ENCODE data around the gene TJAP1. TPM values are rescaled to one million over a fixed set of nuclear protein-coding genes. Genes with fewer than 3 reads are reported as not detected.

Gene TJAP1
- total RNA-seq, 6 experiments from 2014 or later: 27.0 to 34.3 (median 30.2) TPM

DNA sequence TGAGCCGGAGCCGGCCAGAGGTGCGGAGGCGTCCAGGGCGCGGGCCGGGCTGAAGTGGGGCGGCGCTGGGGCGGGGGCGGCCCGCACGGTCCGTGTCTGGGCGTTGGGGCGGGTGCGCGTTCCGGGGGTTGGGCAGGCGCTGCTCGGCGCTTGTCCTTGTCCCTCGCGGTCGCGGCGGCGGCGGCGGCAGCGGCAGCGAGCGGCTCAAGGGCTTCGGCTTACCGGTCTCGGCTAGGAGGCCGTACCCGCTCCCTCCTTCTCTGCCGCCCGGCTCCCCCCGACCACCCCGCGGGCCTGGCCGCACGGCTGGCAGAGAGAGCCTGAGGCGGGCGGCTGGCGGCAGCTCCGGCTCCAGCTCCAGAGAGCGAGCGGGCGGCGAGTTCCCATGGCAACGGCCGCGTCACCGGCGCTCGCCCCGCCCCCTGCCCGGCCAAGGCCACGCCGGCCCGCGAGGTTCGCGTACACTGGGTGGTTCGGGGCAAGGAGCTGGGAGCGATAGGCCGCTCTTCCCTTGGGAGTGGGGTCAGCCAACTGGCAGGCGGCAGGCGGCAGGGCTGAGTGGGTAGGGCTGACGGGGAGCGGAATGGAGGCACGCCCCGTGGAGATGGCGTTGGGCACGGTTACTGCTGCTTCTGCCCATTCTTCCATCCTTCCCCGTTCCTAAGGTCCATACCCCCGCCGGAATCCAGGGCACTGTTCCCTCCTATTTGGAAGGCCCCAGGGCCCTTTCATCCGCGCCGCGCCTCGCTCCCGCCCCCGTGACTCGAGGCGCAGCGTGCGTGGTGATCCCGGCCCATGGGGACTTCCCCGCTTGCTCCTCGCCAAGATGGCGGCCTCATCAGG lies 32.8 kb downstream of the TJAP1 start, which contains the start of gene LRRC73:
LRRC73 (minus strand) TSS at position 363 of the 843 bp plus-strand sequence. CDS start 561 bp downstream, outside the sequence.
- Mint-ChIP-seq H3K4me3 (peak within 1 kb of the TSS; percentile 88), H3K36me3 (ENCODE audit: low read depth) (peaks cover 8% of the 10 kb centered on the region), H3K9me3 (no peaks in the 10 kb centered on the region), H3K4me1 (ENCODE audit: low read depth) (peaks cover 24% of the 10 kb centered on the region), H3K27ac (peak within 1 kb of the TSS; percentile 78), H3K27me3 (ENCODE audit: insufficient read depth) (peaks cover 1% of the 10 kb centered on the region; the same call in 1 of the 2 replicates)
- TF ChIP-seq, protein P1, sequence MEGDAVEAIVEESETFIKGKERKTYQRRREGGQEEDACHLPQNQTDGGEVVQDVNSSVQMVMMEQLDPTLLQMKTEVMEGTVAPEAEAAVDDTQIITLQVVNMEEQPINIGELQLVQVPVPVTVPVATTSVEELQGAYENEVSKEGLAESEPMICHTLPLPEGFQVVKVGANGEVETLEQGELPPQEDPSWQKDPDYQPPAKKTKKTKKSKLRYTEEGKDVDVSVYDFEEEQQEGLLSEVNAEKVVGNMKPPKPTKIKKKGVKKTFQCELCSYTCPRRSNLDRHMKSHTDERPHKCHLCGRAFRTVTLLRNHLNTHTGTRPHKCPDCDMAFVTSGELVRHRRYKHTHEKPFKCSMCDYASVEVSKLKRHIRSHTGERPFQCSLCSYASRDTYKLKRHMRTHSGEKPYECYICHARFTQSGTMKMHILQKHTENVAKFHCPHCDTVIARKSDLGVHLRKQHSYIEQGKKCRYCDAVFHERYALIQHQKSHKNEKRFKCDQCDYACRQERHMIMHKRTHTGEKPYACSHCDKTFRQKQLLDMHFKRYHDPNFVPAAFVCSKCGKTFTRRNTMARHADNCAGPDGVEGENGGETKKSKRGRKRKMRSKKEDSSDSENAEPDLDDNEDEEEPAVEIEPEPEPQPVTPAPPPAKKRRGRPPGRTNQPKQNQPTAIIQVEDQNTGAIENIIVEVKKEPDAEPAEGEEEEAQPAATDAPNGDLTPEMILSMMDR (IDR thresholded peaks at IDR 0.05): no peak
- DNase-seq: peak; percentile 77

DNA sequence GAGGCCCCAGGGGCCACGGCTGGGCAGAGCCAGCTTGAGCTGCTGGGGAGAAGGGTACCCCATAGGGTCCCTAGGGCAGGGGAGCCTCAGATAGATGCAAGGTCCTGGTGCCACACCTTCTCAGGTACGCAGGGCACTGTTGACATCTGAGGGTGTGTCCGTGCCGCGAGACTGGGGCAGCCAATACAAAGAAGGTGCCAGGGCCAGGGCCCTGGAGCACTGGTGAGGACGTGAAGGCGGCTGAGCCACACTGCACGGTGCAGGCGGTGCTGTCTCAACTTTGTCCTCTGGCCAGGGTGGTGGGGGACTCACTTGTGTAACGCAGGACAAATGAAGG lies 33.4 kb downstream of the TJAP1 start:
- Mint-ChIP-seq H3K4me3 (no peak overlapping the region), H3K27me3 (ENCODE audit: insufficient read depth) (peaks cover 1% of the 10 kb centered on the region; the same call in 1 of the 2 replicates), H3K36me3 (ENCODE audit: low read depth) (peaks cover 14% of the 10 kb centered on the region), H3K9me3 (no peaks in the 10 kb centered on the region), H3K4me1 (ENCODE audit: low read depth) (peaks cover 29% of the 10 kb centered on the region), H3K27ac (no peak overlapping the region)
- no peak for DNase-seq
- TF ChIP-seq, protein P1 (IDR thresholded peaks at IDR 0.05): no peak

DNA sequence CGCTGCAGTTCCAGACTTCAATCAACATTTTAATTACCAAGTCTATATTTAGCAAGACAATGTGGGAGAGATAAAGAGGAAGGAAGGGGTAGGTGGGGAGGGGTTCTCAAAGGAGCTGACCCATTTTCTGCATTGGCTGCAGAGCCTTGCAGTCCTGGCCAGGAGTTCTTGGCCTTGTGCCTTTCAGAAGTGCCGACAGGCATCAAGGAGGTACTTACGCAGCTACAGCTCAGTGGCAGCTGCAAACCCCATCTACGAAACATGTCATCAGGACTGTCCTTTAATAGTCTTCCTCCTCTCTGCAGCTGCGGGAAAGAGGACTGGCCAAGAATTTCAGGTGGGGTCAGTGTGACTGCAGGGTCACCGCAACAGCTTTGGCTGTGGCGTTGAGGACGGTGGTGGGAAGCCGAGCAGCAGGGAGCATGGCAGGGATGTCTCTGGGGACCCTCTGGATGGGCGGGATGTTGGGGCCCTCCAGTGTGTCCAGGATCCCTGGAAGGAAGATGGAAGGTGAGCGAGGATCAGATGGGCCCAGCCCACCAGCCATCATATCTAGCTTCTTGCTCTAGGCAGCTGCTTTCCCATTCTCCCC lies 34.5 kb downstream of the TJAP1 start:
- peaks cover 20% of the 10 kb centered on the region for H3K36me3 Mint-ChIP-seq (ENCODE audit: low read depth)

DNA sequence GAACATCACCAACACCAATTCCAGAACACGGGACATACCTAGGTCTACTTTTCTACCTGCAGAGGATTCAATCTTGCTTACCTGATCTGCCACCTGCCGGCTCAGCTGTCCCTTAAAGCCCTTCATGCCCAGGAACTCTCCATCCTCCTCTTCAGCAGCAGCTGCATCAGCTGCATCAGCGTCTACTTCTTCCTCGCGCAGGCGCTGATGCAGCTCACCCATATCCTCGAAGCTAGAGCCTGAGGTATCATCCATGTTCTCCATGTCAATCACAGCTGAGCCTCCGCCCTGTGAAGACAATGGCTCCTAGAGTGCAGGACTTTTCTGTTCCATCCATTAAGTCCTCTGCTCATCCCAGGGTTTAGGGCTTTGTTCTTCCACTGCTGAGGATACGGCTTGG lies 38.4 kb downstream of the TJAP1 start:
- Mint-ChIP-seq H3K27ac (no peak overlapping the region), H3K36me3 (ENCODE audit: low read depth) (peaks cover 20% of the 10 kb centered on the region), H3K4me3 (no peak overlapping the region), H3K4me1 (ENCODE audit: low read depth) (peaks cover 24% of the 10 kb centered on the region), H3K9me3 (no peaks in the 10 kb centered on the region), H3K27me3 (ENCODE audit: insufficient read depth) (peaks cover 1% of the 10 kb centered on the region; the same call in 1 of the 2 replicates)
- TF ChIP-seq, protein P1 (IDR thresholded peaks at IDR 0.05): no peak
- DNase-seq: no peak

More for the DNA sequence above, 34.5 kb downstream of the TJAP1 start:
- H3K27me3 Mint-ChIP-seq (ENCODE audit: insufficient read depth): peaks cover 1% of the 10 kb centered on the region; the same call in 1 of the 2 replicates
- H3K4me1 Mint-ChIP-seq (ENCODE audit: low read depth): peaks cover 35% of the 10 kb centered on the region
- TF ChIP-seq, protein P1 (IDR thresholded peaks at IDR 0.05): no peak
- no peak overlapping the region for H3K27ac Mint-ChIP-seq
- no peaks in the 10 kb centered on the region for H3K9me3 Mint-ChIP-seq
- no peak overlapping the region for H3K4me3 Mint-ChIP-seq
- DNase-seq: no peak

DNA sequence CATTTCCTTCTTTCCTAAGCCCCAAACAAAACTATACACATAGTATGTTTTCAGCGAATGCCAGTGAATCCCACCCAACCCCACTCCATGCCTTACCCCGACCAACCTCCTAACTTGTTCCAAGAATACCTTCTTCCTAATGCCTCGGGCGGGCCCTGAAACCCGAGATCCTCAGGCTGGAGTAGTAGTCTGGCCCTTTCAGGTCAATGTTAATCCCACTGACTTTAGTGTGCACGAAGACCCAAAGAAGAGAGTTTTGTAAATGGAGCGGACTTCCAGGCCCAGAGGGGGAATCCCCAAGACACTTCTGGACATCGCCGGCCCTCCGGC lies 39.0 kb downstream of the TJAP1 start:
- Mint-ChIP-seq H3K4me3 (no peak overlapping the region), H3K27ac (no peak overlapping the region), H3K27me3 (ENCODE audit: insufficient read depth) (peaks cover 1% of the 10 kb centered on the region; the same call in 1 of the 2 replicates), H3K36me3 (ENCODE audit: low read depth) (peaks cover 20% of the 10 kb centered on the region), H3K9me3 (no peaks in the 10 kb centered on the region), H3K4me1 (ENCODE audit: low read depth) (peaks cover 24% of the 10 kb centered on the region)
- no peak for DNase-seq
- TF ChIP-seq, protein P1 (IDR thresholded peaks at IDR 0.05): no peak

Measured in HFFc6 (cell line).